SK-N-MC (cell line): Measurements from ENCODE around the gene KRTAP4-9.
A peak's percentile ranks its signal among the peaks of the same experiment; 100 is the strongest.

ENCODE experiments used
- EZH2 ChIP-seq: fragments of 200-600 bp; sonication (generic); IDR thresholded peaks from one replicate; pipeline ENCODE4 v1.6.1; 2017; ENCODE audit warnings: antibody characterized with exemption
- POLR2AphosphoS5 ChIP-seq: IDR thresholded peaks from 2 replicates; pipeline ENCODE4 v1.6.1; 2012; ENCODE audit warnings: mild to moderate bottlenecking, low read depth, low read length, borderline replicate concordance

GRCh38 chr17:41147531-41148204 lies 42.5 kb downstream of the KRTAP4-9 start:
- TF ChIP-seq POLR2AphosphoS5 (peak; percentile 66; the same call in 1 of the 2 replicates), EZH2 (no peak)
